AG08396 (cell line): ENCODE data around the gene RPP30.

Experiments
- DNase-seq: peaks from one replicate; pipeline ENCODE4 v3.0.0; 2012; ENCODE audit warnings: low spot score, mixed read lengths

The RPP30 gene

GRCh38 chr10:90871766-90872647, at the start of gene RPP30:
Gene RPP30 (plus strand): TSS chr10:90871974. CDS start chr10:90871987, 13 bp downstream.
- peak; percentile 90 for DNase-seq

GRCh38 chr10:90822508-90822907, 49.3 kb upstream of the RPP30 start:
- no peak for DNase-seq

- no peak for DNase-seq
Observed at GRCh38 chr10:90832111-90832510, 39.7 kb upstream of the RPP30 start.

GRCh38 chr10:90834326-90834725, 37.4 kb upstream of the RPP30 start:
- no peak for DNase-seq

- DNase-seq: no peak
Observed at GRCh38 chr10:90837486-90837885, 34.3 kb upstream of the RPP30 start.

GRCh38 chr10:90842725-90843124, 29.0 kb upstream of the RPP30 start:
- no peak for DNase-seq

- no peak for DNase-seq
Observed at GRCh38 chr10:90845726-90846125, 26.0 kb upstream of the RPP30 start.

- peak; percentile 16 for DNase-seq
Observed at GRCh38 chr10:90846746-90847145, 25.0 kb upstream of the RPP30 start.

GRCh38 chr10:90847436-90847835, 24.3 kb upstream of the RPP30 start:
- DNase-seq: peak; percentile 21

- DNase-seq: no peak
Observed at GRCh38 chr10:90849956-90850749, 21.6 kb upstream of the RPP30 start.

- DNase-seq: no peak
Observed at GRCh38 chr10:90855126-90855525, 16.6 kb upstream of the RPP30 start.

GRCh38 chr10:90856261-90856660, 15.5 kb upstream of the RPP30 start:
- no peak for DNase-seq

GRCh38 chr10:90856964-90857634, 14.7 kb upstream of the RPP30 start:
- no peak for DNase-seq

- peak; percentile 86 for DNase-seq
Observed at GRCh38 chr10:90857635-90858460, 13.9 kb upstream of the RPP30 start, which contains the start of gene HTR7. Gene HTR7 (minus strand): TSS chr10:90858039. CDS start chr10:90857671, 368 bp downstream.

- DNase-seq: no peak
Observed at GRCh38 chr10:90858461-90858968, 13.3 kb upstream of the RPP30 start.

GRCh38 chr10:90859321-90859751, 12.4 kb upstream of the RPP30 start:
- DNase-seq: peak; percentile 43

- DNase-seq: no peak
Observed at GRCh38 chr10:90860790-90861189, 11.0 kb upstream of the RPP30 start.

GRCh38 chr10:90862908-90863514, 8.8 kb upstream of the RPP30 start:
- DNase-seq: peak; percentile 43

- peak; percentile 37 for DNase-seq
Observed at GRCh38 chr10:90865401-90865800, 6.4 kb upstream of the RPP30 start.

- no peak for DNase-seq
Observed at GRCh38 chr10:90866050-90866598, 5.7 kb upstream of the RPP30 start.
